ENCODE results near the gene COLGALT1. TPM values are rescaled to one million over a fixed set of nuclear protein-coding genes. Genes with fewer than 3 reads are reported as not detected.
"Not testable (repeated sequence)": the region's sequence is repeated elsewhere in the genome, so short reads cannot be mapped to it uniquely, and the experiment has no call there.

The COLGALT1 gene
- total and polyA plus RNA-seq, 2 experiments from 2014 or later = 98.9 to 134 TPM

- WGBS, 2 experiments (ENCODE audit: low coverage in 1 of 2, low lambda C conversion rate in 2 of 2, missing lambda C conversion rate in 2 of 2) = 22 to 27% methylated on average over 1 of the region's 1 CpG
- Histone ChIP-seq H4K20me1 (ENCODE audit: insufficient read depth) (no peaks in the 10 kb centered on the region), H3K27me3 (replicated peaks; ENCODE audit: insufficient read depth) (no peaks in the 10 kb centered on the region), H3K27ac (no peak overlapping the region), H3K79me2 (ENCODE audit: insufficient read depth) (peaks cover 35% of the 10 kb centered on the region), H3K4me2 (ENCODE audit: unreplicated experiment) (no peak overlapping the region), H3K36me3 (ENCODE audit: low read depth) (peaks cover 60% of the 10 kb centered on the region; the same call in 1 of the 2 replicates), H3K4me1 (ENCODE audit: insufficient read depth) (no peaks in the 10 kb centered on the region), H3K9me2 (ENCODE audit: insufficient read depth) (no peaks in the 10 kb centered on the region), H3K9ac (no peak overlapping the region), H3F3A (ENCODE audit: insufficient read depth) (no peaks in the 10 kb centered on the region), H3K4me3 (no peak overlapping the region), H3K9me3 (ENCODE audit: low read depth) (no peaks in the 10 kb centered on the region), H2AFZ (no peak overlapping the region)
- in situ Hi-C loops (cut with MboI) = no loop called here
- no peak for DNase-seq
- TF ChIP-seq EZH2phosphoT487 (IDR thresholded peaks at IDR 0.05; ENCODE audit: insufficient read depth, low read depth) (no peak), EZH2 (IDR thresholded peaks at IDR 0.05; ENCODE audit: insufficient read depth, poor library complexity, severe bottlenecking) (no peak)
Measured at GRCh38 chr19:17567940-17568339, 12.5 kb downstream of the COLGALT1 start.

GRCh38 chr19:17570291-17570690, 14.8 kb downstream of the COLGALT1 start:
- DNase-seq; H3K9me2 ChIP-seq (ENCODE audit: insufficient read depth); H3F3A ChIP-seq (ENCODE audit: insufficient read depth); H3K9ac ChIP-seq; in situ Hi-C loops (cut with MboI); H3K4me1 ChIP-seq (ENCODE audit: insufficient read depth); H3K27me3 ChIP-seq (replicated peaks; ENCODE audit: insufficient read depth); H3K9me3 ChIP-seq (ENCODE audit: low read depth); H3K4me2 ChIP-seq (ENCODE audit: unreplicated experiment); H3K27ac ChIP-seq; H4K20me1 ChIP-seq (ENCODE audit: insufficient read depth); H2AFZ ChIP-seq; H3K4me3 ChIP-seq: not testable (repeated sequence)
- Histone ChIP-seq H3K79me2 (ENCODE audit: insufficient read depth) (peaks cover 18% of the 10 kb centered on the region), H3K36me3 (ENCODE audit: low read depth) (peaks cover 50% of the 10 kb centered on the region; the same call in 1 of the 2 replicates)
- WGBS, 2 experiments (ENCODE audit: low coverage in 1 of 2, low lambda C conversion rate in 2 of 2, missing lambda C conversion rate in 2 of 2) = 93 to 98% methylated on average over 5 of the region's 5 CpGs

GRCh38 chr19:17570791-17571190, 15.3 kb downstream of the COLGALT1 start:
- no peaks in the 10 kb centered on the region for H4K20me1 ChIP-seq (ENCODE audit: insufficient read depth)
- H3K27ac ChIP-seq = no peak overlapping the region
- H3K4me1 ChIP-seq (ENCODE audit: insufficient read depth) = no peaks in the 10 kb centered on the region
- WGBS, 2 experiments (ENCODE audit: low coverage in 1 of 2, low lambda C conversion rate in 2 of 2, missing lambda C conversion rate in 2 of 2) = 90 to 93% methylated on average over 6 of the region's 6 CpGs
- H3K9ac ChIP-seq = no peak overlapping the region
- no peak for DNase-seq
- no peaks in the 10 kb centered on the region for H3K9me2 ChIP-seq (ENCODE audit: insufficient read depth)
- in situ Hi-C loops (cut with MboI) = no loop called here
- H3K27me3 ChIP-seq (replicated peaks; ENCODE audit: insufficient read depth) = no peaks in the 10 kb centered on the region
- H3K4me2 ChIP-seq (ENCODE audit: unreplicated experiment) = no peak overlapping the region
- no peak overlapping the region for H2AFZ ChIP-seq
- peaks cover 50% of the 10 kb centered on the region; the same call in 1 of the 2 replicates for H3K36me3 ChIP-seq (ENCODE audit: low read depth)
- H3K4me3 ChIP-seq = no peak overlapping the region
- peaks cover 13% of the 10 kb centered on the region for H3K79me2 ChIP-seq (ENCODE audit: insufficient read depth)
- H3F3A ChIP-seq (ENCODE audit: insufficient read depth) = no peaks in the 10 kb centered on the region
- TF ChIP-seq EZH2 (IDR thresholded peaks at IDR 0.05; ENCODE audit: insufficient read depth, poor library complexity, severe bottlenecking) (no peak), EZH2phosphoT487 (IDR thresholded peaks at IDR 0.05; ENCODE audit: insufficient read depth, low read depth) (no peak)
- no peaks in the 10 kb centered on the region for H3K9me3 ChIP-seq (ENCODE audit: low read depth)

DNA sequence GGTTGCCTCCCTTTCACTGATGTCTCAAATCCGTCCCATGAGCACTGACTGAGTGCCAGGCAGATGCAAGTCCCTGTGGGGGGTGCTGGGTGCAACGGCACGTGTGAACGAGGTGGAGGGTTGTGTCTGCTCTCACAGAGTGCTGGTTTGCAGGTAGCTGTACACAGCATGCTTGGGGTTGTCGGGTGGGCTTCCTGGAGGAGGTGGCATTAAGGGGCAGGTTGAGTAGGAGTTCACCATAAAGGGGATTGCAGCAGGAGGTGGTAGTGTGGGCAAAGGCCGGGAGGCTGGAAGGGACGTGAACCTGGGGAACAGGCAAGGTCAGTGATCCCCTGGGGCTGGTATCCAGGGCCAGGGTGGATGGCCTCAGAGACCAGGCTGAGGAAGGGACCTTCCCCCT, 17.2 kb downstream of the COLGALT1 start:
- Histone ChIP-seq H3K9me3 (ENCODE audit: low read depth) (no peaks in the 10 kb centered on the region), H2AFZ (no peak overlapping the region), H3K36me3 (ENCODE audit: low read depth) (peaks cover 49% of the 10 kb centered on the region; the same call in 1 of the 2 replicates), H3K79me2 (ENCODE audit: insufficient read depth) (peaks cover 8% of the 10 kb centered on the region; the same call in 1 of the 2 replicates), H3K27ac (no peak overlapping the region), H3K9me2 (ENCODE audit: insufficient read depth) (no peaks in the 10 kb centered on the region), H3K9ac (no peak overlapping the region), H3K4me1 (ENCODE audit: insufficient read depth) (no peaks in the 10 kb centered on the region), H3K4me2 (ENCODE audit: unreplicated experiment) (no peak overlapping the region), H3K27me3 (replicated peaks; ENCODE audit: insufficient read depth) (no peaks in the 10 kb centered on the region), H3K4me3 (no peak overlapping the region), H4K20me1 (ENCODE audit: insufficient read depth) (no peaks in the 10 kb centered on the region), H3F3A (ENCODE audit: insufficient read depth) (no peaks in the 10 kb centered on the region)
- DNase-seq = no peak
- WGBS, 2 experiments (ENCODE audit: low coverage in 1 of 2, low lambda C conversion rate in 2 of 2, missing lambda C conversion rate in 2 of 2) = 98 to 99% methylated on average over 7 of the region's 7 CpGs
- in situ Hi-C loops (cut with MboI) = no loop called here
- TF ChIP-seq EZH2phosphoT487 (IDR thresholded peaks at IDR 0.05; ENCODE audit: insufficient read depth, low read depth) (no peak), EZH2 (IDR thresholded peaks at IDR 0.05; ENCODE audit: insufficient read depth, poor library complexity, severe bottlenecking) (no peak)

All from GM23248 (cell line).